HCT116 (cell line): ENCODE results near the gene CDH23. TPM values are rescaled to one million over a fixed set of nuclear protein-coding genes. Genes with fewer than 3 reads are reported as not detected.

Source experiments
- ATAC-seq: fragments of 200-7000 bp; cut with Tn5 transposase; 2 replicates; pipeline ENCODE4 v1.9.1; 2020; ENCODE audit warnings: mild to moderate bottlenecking, moderate library complexity
- BruUV-seq: library from RNA; stranded (reverse); fragments of 400-500 nt; replicated peaks from 2 replicates; lab custom pipeline; 2021; lab: Mats Ljungman, UMichigan
- CTCF ChIA-PET: fragments of 300-600 bp; sonication (Branson Sonifier 250); formaldehyde crosslinking; loops from one replicate; lab custom pipeline; 2021; ENCODE audit warnings: antibody characterized with exemption; lab: Charles Lee
- POLR2A ChIA-PET: fragments of 300-600, 350-600 bp; sonication (Branson Sonifier 250); formaldehyde crosslinking; loops from one replicate; lab custom pipeline; 2021; ENCODE audit warnings: antibody characterized with exemption; lab: Charles Lee
- RAD21 ChIA-PET, 2 experiments: fragments of 300-600 bp; sonication (Branson Sonifier 250); formaldehyde crosslinking; loops; one replicate each; lab custom pipeline; 2023; ENCODE audit warnings: low total read pairs in 2 of 2; ENCODE audit not compliant: uncharacterized antibody in 2 of 2, unreplicated experiment in 2 of 2, low non-redundant PET in 1 of 2; lab: Charles Lee
- DNase-seq: peaks from one replicate; pipeline ENCODE4 v3.0.0-alpha.2; 2010; ENCODE audit warnings: low read depth, low spot score
- H2AFZ ChIP-seq: fragments of 200-600 bp; shearing (Covaris generic), sonication (generic); 2 replicates; pipeline ENCODE4 v1.6.1; 2017; ENCODE audit warnings: low read depth, mixed run types, mixed read lengths, antibody characterized with exemption, low read length; ENCODE audit not compliant: poor library complexity, severe bottlenecking
- H3K27ac ChIP-seq: 2 replicates; pipeline ENCODE4 v1.5.1; 2012; ENCODE audit warnings: low read depth, low read length
- H3K27me3 ChIP-seq: fragments of 200-600 bp; sonication (generic); 2 replicates; pipeline ENCODE4 v1.6.1; 2016; ENCODE audit warnings: mixed run types, low read length, mixed read lengths; ENCODE audit not compliant: insufficient read depth
- H3K36me3 ChIP-seq, 2 experiments: fragments of 200-500 bp in 1 of 2; fragments of 200-600 bp in 1 of 2; sonication (Bioruptor generic) in 1 of 2; sonication (generic) in 1 of 2; 2 replicates each; pipeline versions ENCODE4 v1.5.1 to v1.6.1; 2014 to 2016; ENCODE audit warnings: low read length in 2 of 2, inconsistent platforms in 1 of 2, mixed read lengths in 1 of 2, mixed run types in 1 of 2; ENCODE audit not compliant: insufficient read depth in 2 of 2, control insufficient read depth in 1 of 2
- H3K4me1 ChIP-seq, 2 experiments: fragments of 200-600 bp in 1 of 2; sonication (generic) in 1 of 2; 2 replicates each; pipeline versions ENCODE4 v1.5.1 to v1.6.1; 2012 to 2017; ENCODE audit warnings: low read length in 2 of 2, inconsistent platforms in 1 of 2, mild to moderate bottlenecking in 1 of 2, mixed read lengths in 1 of 2, mixed run types in 1 of 2, moderate library complexity in 1 of 2; ENCODE audit not compliant: insufficient read depth in 2 of 2, control insufficient read depth in 1 of 2
- H3K4me2 ChIP-seq: fragments of 200-600 bp; sonication (generic); 2 replicates; pipeline ENCODE4 v1.6.1; 2017; ENCODE audit warnings: mixed run types, low read length, mixed read lengths
- H3K4me3 ChIP-seq, 2 experiments: fragments of 200-600 bp in 1 of 2; sonication (generic) in 1 of 2; replicated peaks in 1 of 2; 2 replicates each; pipeline ENCODE4 v1.5.1; 2011 to 2016; ENCODE audit warnings: low read length in 2 of 2, control low read depth in 1 of 2, low read depth in 1 of 2, mild to moderate bottlenecking in 1 of 2, mixed read lengths in 1 of 2, mixed run types in 1 of 2
- H3K79me2 ChIP-seq: fragments of 200-600 bp; sonication (generic); 2 replicates; pipeline ENCODE4 v1.6.1; 2017; ENCODE audit warnings: mild to moderate bottlenecking, mixed run types, low read length, moderate library complexity, mixed read lengths; ENCODE audit not compliant: insufficient read depth
- H3K9ac ChIP-seq: fragments of 200-600 bp; sonication (generic); 2 replicates; pipeline ENCODE4 v1.6.1; 2016; ENCODE audit warnings: low read length, mixed read lengths
- H3K9me2 ChIP-seq: fragments of 200-600 bp; sonication (generic), shearing (Covaris generic); 2 replicates; pipeline ENCODE4 v1.6.1; 2017; ENCODE audit warnings: mixed run types, mild to moderate bottlenecking, moderate library complexity; ENCODE audit not compliant: insufficient read depth
- H3K9me3 ChIP-seq, 2 experiments: fragments of 200-500 bp in 1 of 2; fragments of 200-600 bp in 1 of 2; sonication (Bioruptor generic) in 1 of 2; sonication (generic) in 1 of 2; 2 replicates each; pipeline ENCODE4 v1.6.1; 2014 to 2017; ENCODE audit warnings: low read length in 2 of 2, mixed read lengths in 2 of 2, inconsistent platforms in 1 of 2, low read depth in 1 of 2, mild to moderate bottlenecking in 1 of 2, mixed run types in 1 of 2, moderate library complexity in 1 of 2; ENCODE audit not compliant: control insufficient read depth in 1 of 2, insufficient read depth in 1 of 2
- H4K20me1 ChIP-seq: fragments of 200-600 bp; sonication (generic), shearing (Covaris generic); 2 replicates; pipeline ENCODE4 v1.6.1; 2017; ENCODE audit warnings: mixed run types, mild to moderate bottlenecking, moderate library complexity; ENCODE audit not compliant: insufficient read depth
- ATF3 ChIP-seq: IDR thresholded peaks from 2 replicates; pipeline ENCODE4 v1.6.1; 2012
- CBX3 ChIP-seq: IDR thresholded peaks from 2 replicates; pipeline ENCODE4 v1.6.1; 2012; ENCODE audit warnings: low read depth
- CEBPB ChIP-seq: IDR thresholded peaks from 2 replicates; pipeline ENCODE4 v1.6.1; 2012; ENCODE audit warnings: low read depth
- EGR1 ChIP-seq: IDR thresholded peaks from 2 replicates; pipeline ENCODE4 v1.6.1; 2012; ENCODE audit warnings: low read depth
- EZH2phosphoT487 ChIP-seq: fragments of 200-600 bp; IDR thresholded peaks from 2 replicates; pipeline ENCODE4 v1.6.1; 2018; ENCODE audit warnings: antibody characterized with exemption, borderline replicate concordance
- FOSL1 ChIP-seq: IDR thresholded peaks from 2 replicates; pipeline ENCODE4 v1.6.1; 2012; ENCODE audit warnings: low read depth
- POLR2A ChIP-seq: IDR thresholded peaks from 2 replicates; pipeline ENCODE4 v1.7.0; 2011; ENCODE audit warnings: borderline replicate concordance; ENCODE audit not compliant: insufficient read depth, insufficient read length; ENCODE audit errors: extremely low read depth
- POLR2AphosphoS5 ChIP-seq: IDR thresholded peaks from 2 replicates; pipeline ENCODE4 v1.6.1; 2011; ENCODE audit warnings: mild to moderate bottlenecking, low read depth, low read length, moderate library complexity
- REST ChIP-seq: IDR thresholded peaks from 2 replicates; pipeline ENCODE4 v1.6.1; 2012; ENCODE audit warnings: low read depth
- SIN3A ChIP-seq: IDR thresholded peaks from 2 replicates; pipeline ENCODE4 v1.6.1; 2012; ENCODE audit warnings: low read depth
- TCF7L2 ChIP-seq: IDR thresholded peaks from 2 replicates; pipeline ENCODE4 v1.7.0; 2011; ENCODE audit warnings: borderline replicate concordance, inconsistent platforms; ENCODE audit not compliant: insufficient read depth, insufficient read length; ENCODE audit errors: extremely low read depth
- YY1 ChIP-seq: IDR thresholded peaks from 2 replicates; pipeline ENCODE4 v1.6.1; 2011; ENCODE audit warnings: low read length, low read depth, moderate library complexity, mild to moderate bottlenecking; ENCODE audit not compliant: insufficient replicate concordance; ENCODE audit errors: extremely low read depth
- ZFX ChIP-seq: fragments of 450-650 bp; IDR thresholded peaks from 2 replicates; pipeline ENCODE4 v1.6.1; 2017
- intact Hi-C: fragments of 100-400 bp; cut with micrococcal nuclease; formaldehyde crosslinking; loops from 2 replicates; pipeline ENCODE4 v1.10.0; 2022
- total RNA-seq: library from RNA; stranded (reverse); gene quantifications from one replicate; pipeline ENCODE4 v1.2.1, GENCODE V29; 2021; ENCODE audit not compliant: unreplicated experiment
- TF ChIP-seq, protein P1 (sequence below): IDR thresholded peaks from 2 replicates; pipeline ENCODE4 v1.6.1; 2012

The CDH23 gene
- total RNA-seq, 1 experiment from 2014 or later = not detected

DNA sequence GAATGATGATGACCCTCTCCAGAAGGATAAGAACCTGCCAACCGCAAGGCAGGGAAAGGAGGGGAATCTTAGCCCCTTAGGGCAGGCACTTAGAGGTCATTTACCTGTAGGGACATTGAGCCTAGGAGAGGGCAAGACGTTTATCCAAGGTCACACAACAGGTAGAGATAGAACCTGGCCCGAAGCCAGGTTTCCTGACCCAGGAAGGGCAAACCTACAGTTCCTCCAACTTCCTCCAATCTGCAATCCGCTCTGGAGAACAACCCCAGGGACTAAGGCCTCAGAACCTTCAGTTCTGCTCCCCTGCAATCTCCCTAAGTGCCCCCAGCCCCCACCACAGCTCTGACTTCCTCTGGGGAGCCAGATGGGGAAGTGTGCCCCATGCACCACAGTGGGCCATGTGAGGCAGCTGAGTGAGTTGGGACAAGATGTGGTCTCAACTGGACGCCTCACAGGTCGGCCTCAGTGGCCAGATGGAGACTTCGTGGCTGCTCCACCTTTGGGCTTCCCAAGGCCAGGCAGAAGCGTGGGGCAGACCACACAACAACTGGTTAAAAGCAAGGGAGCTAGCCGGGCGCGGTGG lies 455.7 kb downstream of the CDH23 start:
- H3K27me3 ChIP-seq = no peaks in the 10 kb centered on the region
- intact Hi-C loops = no loop called here
- TF ChIP-seq REST (no peak), YY1 (no peak), CBX3 (no peak), ATF3 (no peak), EGR1 (no peak), TCF7L2 (no peak), EZH2phosphoT487 (no peak), FOSL1 (no peak), SIN3A (no peak), CEBPB (no peak), POLR2AphosphoS5 (no peak), ZFX (no peak), POLR2A (no peak)
- TF ChIP-seq, protein P1, sequence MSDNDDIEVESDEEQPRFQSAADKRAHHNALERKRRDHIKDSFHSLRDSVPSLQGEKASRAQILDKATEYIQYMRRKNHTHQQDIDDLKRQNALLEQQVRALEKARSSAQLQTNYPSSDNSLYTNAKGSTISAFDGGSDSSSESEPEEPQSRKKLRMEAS = no peak
- no peaks in the 10 kb centered on the region for H3K36me3 ChIP-seq
- no peaks in the 10 kb centered on the region; the same call in 1 of the 2 replicates for H4K20me1 ChIP-seq
- ChIA-PET POLR2A (interaction anchor here (1.6 kb wide), 1 partner anchor 44 kb away, joined by 6 read pairs; no protein-coding TSS in a partner anchor), RAD21 (interaction anchor here in 1 of 2 experiments (1.6 kb wide), 1 partner anchor 8 kb away, joined by 7 read pairs; no protein-coding TSS in a partner anchor), CTCF (no interaction called here)
- DNase-seq = no peak
- peaks cover 35% of the 10 kb centered on the region for H3K79me2 ChIP-seq
- H3K9me3 ChIP-seq = no peaks in the 10 kb centered on the region
- no peak overlapping the region for H3K4me2 ChIP-seq
- H3K4me1 ChIP-seq = peaks cover 4 to 26% of the 10 kb centered on the region in 2 experiments; a peak in 3 of 4 replicates
- no peak overlapping the region for H2AFZ ChIP-seq
- no peak overlapping the region for H3K27ac ChIP-seq
- no peak for ATAC-seq
- BruUV-seq = no TSS peak
- H3K9ac ChIP-seq = no peak overlapping the region
- no peaks in the 10 kb centered on the region for H3K9me2 ChIP-seq
- H3K4me3 ChIP-seq = no peak overlapping the region
